GM18507 (cell line): ENCODE results near the gene CIAO2B.
"Not testable (repeated sequence)": the region's sequence is repeated elsewhere in the genome, so short reads cannot be mapped to it uniquely, and the experiment has no call there.

Experiments used
- DNase-seq: peaks from one replicate; pipeline ENCODE4 v3.0.0; 2011; ENCODE audit warnings: low read depth; ENCODE audit not compliant: insufficient read length; ENCODE audit errors: extremely low spot score
- FAIRE-seq: peaks from 2 replicates; lab custom pipeline; 2011; peaks lifted over from hg19 to GRCh38; lab: Jason Lieb, UNC

CIAO2B gene

GRCh38 chr16:66934138-66934838 lies at the start of gene CIAO2B:
Gene CIAO2B (minus strand): TSS chr16:66934402. CDS start chr16:66934364, 38 bp downstream.
- DNase-seq (peak; percentile 91), FAIRE-seq (peak; percentile 93)

DNA sequence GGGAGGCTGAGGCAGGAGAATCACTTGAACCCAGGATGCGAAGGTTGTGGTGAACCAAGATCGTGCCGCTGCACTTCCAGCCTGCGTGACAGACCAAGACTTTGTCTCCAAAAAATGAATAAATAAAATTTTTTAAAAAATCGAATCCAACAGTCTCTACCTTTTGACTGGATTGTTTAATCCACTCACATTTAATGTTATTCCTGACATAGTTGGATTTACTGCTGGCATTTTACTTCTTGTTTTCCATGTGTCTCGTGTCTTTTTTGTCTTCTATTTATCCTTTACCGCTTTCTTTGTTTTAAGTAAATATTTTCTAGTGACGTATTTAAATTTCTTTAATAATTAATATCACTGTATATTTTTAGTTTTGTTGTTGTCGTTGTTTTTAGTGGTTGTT lies 48.8 kb upstream of the CIAO2B start:
- DNase-seq (no peak), FAIRE-seq (no peak)

DNA sequence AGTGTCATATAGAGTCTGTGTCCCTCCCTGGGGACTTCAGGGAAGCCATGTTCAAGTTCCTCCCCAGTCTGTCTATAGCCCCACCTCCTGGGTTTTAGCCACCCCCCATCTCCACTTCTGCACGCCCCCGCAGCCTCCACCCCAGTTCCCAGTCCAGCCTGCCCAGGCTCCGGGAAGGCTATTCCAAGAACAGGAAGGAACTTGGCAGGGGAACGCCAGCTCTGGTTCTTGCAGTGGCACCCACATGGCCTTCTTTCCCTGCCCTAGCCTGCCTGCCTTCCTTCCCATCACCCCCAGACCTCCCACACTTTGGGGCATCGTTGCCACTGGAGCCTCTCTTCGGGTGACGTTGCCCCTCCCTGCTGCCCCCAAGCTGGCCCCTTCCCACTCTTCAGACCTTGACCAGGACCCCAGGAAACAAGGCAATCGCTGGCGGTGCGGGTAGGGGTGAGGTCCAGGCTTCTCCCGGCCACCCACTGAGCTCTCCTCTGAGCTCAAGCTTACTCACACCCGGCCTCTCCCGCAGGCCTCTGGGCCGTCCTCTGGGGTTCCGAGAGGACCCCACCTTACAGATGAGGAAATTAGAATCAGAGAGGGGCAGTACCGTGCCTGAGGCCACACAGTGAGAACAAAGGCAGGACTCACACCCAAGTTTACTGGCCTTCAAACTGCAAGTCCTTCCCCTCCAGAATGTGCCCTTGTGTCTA lies 45.0 kb upstream of the CIAO2B start:
- FAIRE-seq (no peak), DNase-seq (no peak)

GRCh38 chr16:66977341-66978113 lies 43.3 kb upstream of the CIAO2B start:
- DNase-seq (peak; percentile 75), FAIRE-seq (peak; percentile 93)

GRCh38 chr16:66976746-66977145 lies 42.5 kb upstream of the CIAO2B start:
- DNase-seq = no peak

DNA sequence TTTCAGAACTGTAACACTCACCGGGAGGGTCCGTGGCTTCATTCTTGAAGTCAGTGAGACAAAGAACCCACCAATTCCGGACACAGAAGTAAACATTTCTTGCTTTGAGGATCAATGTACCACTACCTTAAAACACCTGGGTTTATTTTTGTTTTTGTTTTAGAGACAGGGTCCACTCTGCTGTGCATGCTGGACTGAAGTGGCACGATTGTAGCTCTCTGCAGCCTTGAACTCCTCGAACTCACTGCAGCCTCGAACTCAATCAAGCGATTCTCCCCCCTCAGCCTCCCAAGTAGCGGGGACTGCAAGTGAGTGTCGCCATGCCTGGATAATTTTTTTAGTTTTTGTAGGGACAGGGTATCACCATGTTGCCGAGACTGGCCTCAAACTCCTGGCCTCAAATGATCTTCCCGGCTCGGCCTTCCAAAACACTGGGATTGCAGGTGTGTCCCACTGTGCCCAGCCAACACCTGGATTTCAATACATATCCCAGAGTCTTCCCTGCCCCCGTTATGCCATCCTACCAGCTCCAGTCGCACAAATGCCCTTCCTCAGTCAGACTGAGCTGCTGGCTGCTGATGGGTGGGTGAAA lies 41.2 kb upstream of the CIAO2B start:
- FAIRE-seq = no peak
- no peak for DNase-seq

More at GRCh38 chr16:66976746-66977145, 42.5 kb upstream of the CIAO2B start:
- no peak for FAIRE-seq

- DNase-seq, FAIRE-seq: not testable (repeated sequence)
Measured at GRCh38 chr16:66974932-66975246, 40.7 kb upstream of the CIAO2B start.

GRCh38 chr16:66974156-66974931 lies 40.1 kb upstream of the CIAO2B start:
- not testable (repeated sequence) for FAIRE-seq, DNase-seq

DNA sequence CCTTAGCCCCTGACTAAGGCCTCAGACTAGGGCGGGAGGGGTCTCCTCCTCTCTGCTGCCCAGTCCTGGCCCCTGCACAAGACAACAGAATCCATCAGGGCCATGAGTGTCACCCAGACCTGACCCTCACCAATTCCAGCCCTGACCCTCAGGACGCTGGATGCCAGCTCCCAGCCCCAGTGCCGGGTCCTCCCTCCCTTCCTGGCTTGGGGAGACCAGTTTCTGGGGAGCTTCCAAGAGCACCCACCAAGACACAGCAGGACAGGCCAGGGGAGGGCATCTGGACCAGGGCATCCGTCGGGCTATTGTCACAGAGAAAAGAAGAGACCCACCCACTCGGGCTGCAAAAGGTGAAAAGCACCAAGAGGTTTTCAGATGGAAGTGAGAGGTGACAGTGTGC lies 39.5 kb upstream of the CIAO2B start:
- FAIRE-seq (no peak), DNase-seq (no peak)

- FAIRE-seq = no peak
- DNase-seq = no peak
Measured at GRCh38 chr16:66972983-66973382, 38.8 kb upstream of the CIAO2B start.

DNA sequence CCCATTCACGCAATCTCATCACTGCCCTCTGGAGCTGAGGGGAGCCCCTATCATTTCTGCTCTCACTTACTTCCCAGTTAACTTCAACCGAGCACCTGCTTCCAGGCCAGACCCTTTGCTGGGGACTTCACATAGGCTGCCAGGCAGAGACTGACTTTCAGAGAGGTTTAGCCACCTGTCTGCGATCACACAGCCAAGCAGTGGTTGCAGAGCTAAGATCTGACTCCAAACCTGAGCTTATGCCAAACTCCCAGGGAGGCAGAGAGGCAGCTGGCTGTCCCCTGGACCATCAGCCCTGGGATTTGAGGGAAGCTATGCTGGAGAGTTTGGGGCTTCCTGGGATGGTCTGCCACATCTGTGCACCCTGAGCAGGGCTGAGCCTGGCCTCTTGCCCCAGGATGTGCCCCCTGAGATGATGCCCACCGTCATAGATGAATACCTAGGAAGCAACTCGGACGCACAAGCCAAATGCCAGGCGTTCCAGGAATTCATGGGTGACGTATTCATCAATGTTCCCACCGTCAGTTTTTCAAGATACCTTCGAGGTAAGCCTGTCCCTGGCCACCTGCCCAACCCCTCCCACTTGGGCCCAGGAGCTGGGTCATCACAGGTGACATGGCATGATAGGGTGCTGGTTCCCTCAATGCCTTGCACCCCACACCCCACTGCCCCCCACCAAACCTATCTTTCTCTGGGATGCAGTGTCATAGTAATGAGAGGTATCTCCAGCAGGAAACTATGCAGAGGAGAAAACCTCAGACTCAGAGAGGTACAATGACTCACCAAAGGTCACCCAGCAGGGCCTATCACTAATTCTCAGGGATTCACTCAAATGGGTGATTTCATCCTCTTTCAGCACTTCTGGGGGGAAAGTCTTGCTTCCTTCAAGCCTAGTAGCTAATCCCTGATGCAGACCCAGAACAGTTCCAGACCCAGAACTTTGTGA lies 36.8 kb upstream of the CIAO2B start:
- FAIRE-seq = no peak
- DNase-seq = no peak

- DNase-seq = no peak
- no peak for FAIRE-seq
Measured at GRCh38 chr16:66968847-66969246, 34.6 kb upstream of the CIAO2B start.

DNA sequence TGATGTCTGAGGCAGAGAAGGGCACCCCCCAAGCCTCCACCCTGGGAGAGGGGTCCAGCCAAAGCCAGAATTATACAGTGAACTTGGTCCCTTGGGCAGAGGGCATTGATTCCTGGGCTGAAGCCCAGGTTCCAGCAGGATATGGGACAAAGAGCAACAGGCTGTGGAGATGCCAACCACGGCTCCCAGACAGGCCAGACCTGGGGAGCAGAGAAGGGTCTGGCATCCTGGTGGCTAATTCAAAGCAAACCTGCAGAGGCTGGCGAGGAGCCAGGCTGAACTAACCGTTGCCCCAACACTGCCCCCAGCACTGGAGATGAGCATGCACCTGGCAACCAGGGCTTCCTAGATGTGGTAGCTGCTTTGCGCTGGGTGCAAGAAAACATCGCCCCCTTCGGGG lies 29.8 kb upstream of the CIAO2B start:
- FAIRE-seq (no peak), DNase-seq (no peak)

DNA sequence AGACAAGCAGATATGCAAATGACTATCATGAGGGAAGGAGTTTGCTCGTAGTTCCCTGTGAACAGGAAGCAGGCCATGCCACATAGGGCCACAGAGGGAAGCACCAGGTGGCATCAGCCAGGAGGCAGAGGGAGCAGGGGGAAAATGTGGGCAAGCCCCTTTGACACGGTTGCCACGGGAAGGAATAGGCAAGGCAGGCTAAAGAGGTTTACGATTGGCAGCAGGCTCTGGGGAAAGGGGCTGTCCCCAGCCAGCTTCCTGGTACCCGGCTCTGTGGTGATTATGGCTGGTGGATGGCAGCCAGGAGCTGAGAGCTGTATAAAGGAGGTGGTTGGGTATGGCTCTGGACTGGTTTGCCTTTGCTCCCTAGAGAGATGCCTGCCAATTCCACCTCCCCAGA lies 27.7 kb upstream of the CIAO2B start:
- FAIRE-seq = peak; percentile 50
- DNase-seq = no peak

DNA sequence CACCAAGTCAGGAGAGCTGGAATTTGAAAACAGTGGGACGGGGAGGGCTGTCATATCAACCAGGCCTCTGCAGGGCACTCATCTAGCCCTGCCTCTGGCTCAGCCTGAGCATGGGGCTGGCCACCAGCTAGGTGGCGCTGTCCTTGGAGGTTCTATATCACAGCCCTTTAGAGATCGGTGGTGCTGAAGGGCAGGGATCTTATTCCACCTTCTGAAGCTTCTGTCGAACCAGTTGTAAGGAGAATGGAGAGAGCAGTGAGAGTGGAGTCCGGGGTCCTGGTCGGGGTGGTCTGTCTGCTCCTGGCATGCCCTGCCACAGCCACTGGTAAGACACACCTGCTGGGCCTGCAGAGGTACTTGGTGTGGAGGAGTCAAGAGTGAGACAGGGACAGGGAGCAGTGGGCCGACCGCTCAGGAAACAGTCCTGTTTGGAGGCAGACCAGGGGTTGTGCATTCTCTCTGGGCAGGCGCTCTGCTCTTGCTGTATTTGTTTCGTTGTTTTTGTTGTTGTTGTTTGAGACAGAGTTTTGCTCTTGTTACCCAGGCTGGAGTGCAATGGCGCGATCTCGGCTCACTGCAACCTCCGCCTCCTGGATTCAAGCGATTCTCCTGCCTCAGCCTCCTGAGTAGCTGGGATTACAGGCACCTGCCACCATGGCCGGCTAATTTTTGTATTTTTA lies 27.0 kb upstream of the CIAO2B start, which contains the start of gene CES3:
TSS of gene CES3 (plus strand) at position 202 of the 680 bp plus-strand sequence. CDS start at position 244, 42 bp downstream.
- peak; percentile 92 for FAIRE-seq
- DNase-seq = no peak

GRCh38 chr16:66960270-66960669 lies 26.1 kb upstream of the CIAO2B start:
- FAIRE-seq = no peak
- DNase-seq = no peak

- DNase-seq (no peak), FAIRE-seq (no peak)
Measured at GRCh38 chr16:66959704-66960161, 25.5 kb upstream of the CIAO2B start.
